OCI-LY3 (cell line): ENCODE measurements around the gene PALLD.

Source experiments
- H2AFZ ChIP-seq: fragments of 200-600, 300-600 bp; shearing (Covaris generic); 2 replicates; pipeline ENCODE4 v1.6.0; 2014; ENCODE audit warnings: antibody characterized with exemption, low read depth, low read length
- H3K27ac ChIP-seq: fragments of 200-600, 300-600 bp; sonication (generic); 2 replicates; pipeline ENCODE4 v1.5.1; 2014; ENCODE audit warnings: mild to moderate bottlenecking, low read length, moderate library complexity, mixed read lengths
- H3K27me3 ChIP-seq: fragments of 200-600, 300-600 bp; sonication (generic); 2 replicates; pipeline ENCODE4 v1.6.1; 2014; ENCODE audit warnings: low read depth, low read length, mixed read lengths
- H3K36me3 ChIP-seq: fragments of 200-600, 300-600 bp; sonication (generic); replicated peaks from 2 replicates; pipeline ENCODE3; 2014; ENCODE audit warnings: low read depth, low read length, mixed read lengths
- H3K4me1 ChIP-seq: fragments of 300-600, 200-600 bp; sonication (generic); 2 replicates; pipeline ENCODE4 v1.6.1; 2014; ENCODE audit warnings: low read length, mixed read lengths
- H3K4me2 ChIP-seq: fragments of 200-600, 300-600 bp; sonication (generic); 2 replicates; pipeline ENCODE4 v1.6.1; 2014; ENCODE audit warnings: low read length, mixed read lengths
- H3K4me3 ChIP-seq: fragments of 300-600, 200-600 bp; sonication (generic); 2 replicates; pipeline ENCODE4 v1.5.1; 2014; ENCODE audit warnings: antibody characterized with exemption, mild to moderate bottlenecking, low read length, moderate library complexity
- H3K79me2 ChIP-seq: fragments of 300-600, 200-600 bp; shearing (Covaris generic); 2 replicates; pipeline ENCODE4 v1.6.1; 2014; ENCODE audit warnings: mild to moderate bottlenecking, low read length, mixed read lengths
- H3K9ac ChIP-seq: fragments of 300-600, 200-600 bp; shearing (Covaris generic); 2 replicates; pipeline ENCODE4 v1.6.0; 2014; ENCODE audit warnings: mild to moderate bottlenecking, low read length, moderate library complexity
- H3K9me3 ChIP-seq: fragments of 200-600, 300-600 bp; shearing (Covaris generic); 2 replicates; pipeline ENCODE4 v1.6.1; 2014; ENCODE audit warnings: low read length, mixed read lengths; ENCODE audit not compliant: insufficient read depth
- H4K20me1 ChIP-seq: fragments of 200-600, 300-600 bp; sonication (generic); 2 replicates; pipeline ENCODE4 v1.6.1; 2016; ENCODE audit warnings: low read length, mixed read lengths; ENCODE audit not compliant: insufficient read depth
- CTCF ChIP-seq: fragments of 200-600, 300-600 bp; sonication (generic); IDR thresholded peaks from 2 replicates; pipeline ENCODE4 v1.5.1; 2014; ENCODE audit warnings: antibody characterized with exemption, low read length, low read depth
- EZH2phosphoT487 ChIP-seq: fragments of 200-600 bp; shearing (Covaris generic); IDR thresholded peaks from 2 replicates; pipeline ENCODE4 v1.6.1; 2018; ENCODE audit warnings: antibody characterized with exemption, mixed run types, low read depth

PALLD gene

GRCh38 chr4:168634276-168634802 is 137.5 kb downstream of the PALLD start:
- Histone ChIP-seq H3K27ac (no peak overlapping the region), H3K79me2 (no peaks in the 10 kb centered on the region), H2AFZ (no peak overlapping the region), H3K9ac (no peak overlapping the region), H3K27me3 (peaks cover 16% of the 10 kb centered on the region), H3K4me3 (no peak overlapping the region), H3K4me2 (no peak overlapping the region), H4K20me1 (no peaks in the 10 kb centered on the region), H3K9me3 (no peaks in the 10 kb centered on the region), H3K36me3 (no peaks in the 10 kb centered on the region), H3K4me1 (no peaks in the 10 kb centered on the region)
- TF ChIP-seq EZH2phosphoT487 (no peak), CTCF (no peak)

- Histone ChIP-seq H3K36me3 (no peaks in the 10 kb centered on the region), H3K27ac (no peak overlapping the region), H3K4me1 (no peaks in the 10 kb centered on the region)
Measured at GRCh38 chr4:168636040-168636439, 139.2 kb downstream of the PALLD start.

GRCh38 chr4:168636506-168637196 is 139.8 kb downstream of the PALLD start:
- Histone ChIP-seq H3K4me2 (no peak overlapping the region), H3K9ac (no peak overlapping the region)

More at GRCh38 chr4:168636040-168636439, 139.2 kb downstream of the PALLD start:
- H3K9me3 ChIP-seq: no peaks in the 10 kb centered on the region
- H4K20me1 ChIP-seq: no peaks in the 10 kb centered on the region
- no peaks in the 10 kb centered on the region for H3K79me2 ChIP-seq
- no peak overlapping the region for H3K9ac ChIP-seq
- TF ChIP-seq CTCF: no peak
- TF ChIP-seq EZH2phosphoT487: no peak
- peaks cover 16% of the 10 kb centered on the region for H3K27me3 ChIP-seq
- H3K4me3 ChIP-seq: no peak overlapping the region
- no peak overlapping the region for H3K4me2 ChIP-seq
- H2AFZ ChIP-seq: no peak overlapping the region

More at GRCh38 chr4:168636506-168637196, 139.8 kb downstream of the PALLD start:
- Histone ChIP-seq H3K4me3 (no peak overlapping the region), H4K20me1 (no peaks in the 10 kb centered on the region), H2AFZ (no peak overlapping the region), H3K36me3 (no peaks in the 10 kb centered on the region), H3K27ac (no peak overlapping the region), H3K79me2 (no peaks in the 10 kb centered on the region), H3K4me1 (no peaks in the 10 kb centered on the region), H3K9me3 (no peaks in the 10 kb centered on the region), H3K27me3 (peaks cover 16% of the 10 kb centered on the region)
- TF ChIP-seq CTCF (no peak), EZH2phosphoT487 (no peak)
